GM12874 (cell line): ENCODE results near the gene MAP4K4.

Experiments used
- TF ChIP-seq, protein P1 (sequence below): IDR thresholded peaks from 2 replicates; pipeline ENCODE4 v1.5.1; 2011; ENCODE audit warnings: low read depth, mild to moderate bottlenecking, control low read depth, low read length, moderate library complexity; ENCODE audit not compliant: insufficient read depth

MAP4K4 gene

DNA sequence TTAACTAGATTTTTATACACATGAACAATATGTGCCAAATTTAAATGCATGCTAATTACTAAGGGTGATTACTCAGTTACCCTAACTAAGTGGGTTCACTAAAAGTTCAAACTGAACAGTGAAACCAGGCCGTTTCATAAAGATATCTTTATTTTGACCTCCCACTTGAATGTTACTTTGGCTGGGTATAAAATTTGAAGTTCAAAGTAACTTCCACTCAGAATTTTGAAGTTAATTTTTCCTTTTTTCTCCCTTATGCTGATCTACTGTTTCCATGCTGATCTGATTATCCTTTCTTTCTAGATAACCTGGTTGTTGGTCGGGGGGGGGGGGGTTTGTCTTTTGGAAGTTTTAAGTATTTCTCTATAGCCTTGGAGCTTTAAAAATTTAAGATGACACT, 25.5 kb upstream of the MAP4K4 start:
- TF ChIP-seq, protein P1, sequence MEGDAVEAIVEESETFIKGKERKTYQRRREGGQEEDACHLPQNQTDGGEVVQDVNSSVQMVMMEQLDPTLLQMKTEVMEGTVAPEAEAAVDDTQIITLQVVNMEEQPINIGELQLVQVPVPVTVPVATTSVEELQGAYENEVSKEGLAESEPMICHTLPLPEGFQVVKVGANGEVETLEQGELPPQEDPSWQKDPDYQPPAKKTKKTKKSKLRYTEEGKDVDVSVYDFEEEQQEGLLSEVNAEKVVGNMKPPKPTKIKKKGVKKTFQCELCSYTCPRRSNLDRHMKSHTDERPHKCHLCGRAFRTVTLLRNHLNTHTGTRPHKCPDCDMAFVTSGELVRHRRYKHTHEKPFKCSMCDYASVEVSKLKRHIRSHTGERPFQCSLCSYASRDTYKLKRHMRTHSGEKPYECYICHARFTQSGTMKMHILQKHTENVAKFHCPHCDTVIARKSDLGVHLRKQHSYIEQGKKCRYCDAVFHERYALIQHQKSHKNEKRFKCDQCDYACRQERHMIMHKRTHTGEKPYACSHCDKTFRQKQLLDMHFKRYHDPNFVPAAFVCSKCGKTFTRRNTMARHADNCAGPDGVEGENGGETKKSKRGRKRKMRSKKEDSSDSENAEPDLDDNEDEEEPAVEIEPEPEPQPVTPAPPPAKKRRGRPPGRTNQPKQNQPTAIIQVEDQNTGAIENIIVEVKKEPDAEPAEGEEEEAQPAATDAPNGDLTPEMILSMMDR = no peak

DNA sequence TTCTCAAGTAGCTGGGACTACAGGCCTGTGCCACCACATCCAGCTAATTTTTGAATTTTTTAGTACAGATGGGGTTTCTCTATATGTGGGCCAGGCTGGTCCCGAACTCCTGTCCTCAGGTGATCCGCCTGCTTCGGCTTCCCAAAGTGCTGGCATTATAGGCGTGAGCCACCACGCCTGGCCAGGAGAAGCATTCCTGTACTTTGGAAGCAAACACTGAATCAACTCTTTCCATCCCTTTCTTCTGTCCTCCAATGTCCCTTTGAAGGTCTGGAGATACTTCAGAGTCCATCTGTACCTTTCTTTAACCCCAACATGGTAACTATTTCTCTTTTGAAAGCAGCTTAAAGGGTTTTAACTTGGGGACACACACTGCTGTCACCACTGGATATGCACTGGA, 23.6 kb upstream of the MAP4K4 start:
- TF ChIP-seq, protein P1 = no peak

DNA sequence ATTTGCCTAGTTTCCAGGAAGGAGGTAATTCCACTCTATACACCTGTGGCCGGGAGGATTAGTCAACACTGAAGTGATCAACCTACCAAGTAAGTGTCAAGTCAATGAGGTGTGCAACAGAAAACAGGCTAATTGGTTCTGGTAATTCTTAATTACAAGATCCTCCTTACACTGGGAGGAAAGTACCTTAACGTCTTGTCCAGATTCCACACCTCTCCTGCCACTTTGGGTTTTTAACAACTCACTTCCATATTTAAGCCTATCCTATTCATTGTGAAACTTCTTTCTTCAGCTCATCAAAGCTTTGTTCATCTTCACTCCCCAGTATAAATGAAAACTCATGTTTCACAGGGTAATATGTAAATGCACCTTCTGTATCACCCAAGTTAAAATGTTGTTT, 22.0 kb upstream of the MAP4K4 start:
- TF ChIP-seq, protein P1 = no peak

DNA sequence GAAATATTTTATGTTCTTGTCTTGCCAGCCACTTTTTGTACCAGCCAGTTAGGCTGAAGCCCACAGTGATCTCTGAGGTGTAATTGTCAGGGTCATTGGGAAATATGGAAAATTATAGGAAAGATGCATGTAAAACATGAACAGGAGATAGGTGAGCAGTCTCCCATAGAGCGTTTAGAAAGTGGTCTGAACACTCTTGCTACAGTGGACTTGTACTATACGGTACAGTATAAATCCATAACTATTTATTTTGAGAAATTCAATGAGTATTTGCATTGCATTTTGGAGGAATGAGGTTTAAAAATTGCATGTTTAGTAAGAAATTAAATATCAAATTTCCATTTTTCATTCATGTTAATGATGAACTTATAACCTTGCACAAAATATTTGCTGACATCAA, 20.8 kb upstream of the MAP4K4 start:
- TF ChIP-seq, protein P1 = no peak

DNA sequence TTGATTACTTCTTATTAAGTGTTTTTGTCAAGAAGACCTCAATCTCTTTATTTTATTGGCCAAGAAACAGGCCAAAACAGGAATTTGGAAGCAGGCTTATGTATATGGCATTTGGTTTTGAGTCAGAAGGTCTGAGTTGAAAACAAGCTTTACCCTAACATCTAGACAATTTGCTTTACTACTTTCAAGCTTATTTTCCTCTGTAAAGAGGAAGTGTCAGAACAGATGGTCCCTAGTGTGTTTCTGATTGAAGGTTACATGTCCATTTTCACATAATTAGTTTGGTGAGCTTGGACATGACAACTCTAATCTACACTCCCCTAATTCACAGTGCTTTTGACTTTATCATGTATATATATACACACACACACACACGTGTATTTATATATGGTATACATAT, 19.8 kb upstream of the MAP4K4 start:
- TF ChIP-seq, protein P1 = no peak

DNA sequence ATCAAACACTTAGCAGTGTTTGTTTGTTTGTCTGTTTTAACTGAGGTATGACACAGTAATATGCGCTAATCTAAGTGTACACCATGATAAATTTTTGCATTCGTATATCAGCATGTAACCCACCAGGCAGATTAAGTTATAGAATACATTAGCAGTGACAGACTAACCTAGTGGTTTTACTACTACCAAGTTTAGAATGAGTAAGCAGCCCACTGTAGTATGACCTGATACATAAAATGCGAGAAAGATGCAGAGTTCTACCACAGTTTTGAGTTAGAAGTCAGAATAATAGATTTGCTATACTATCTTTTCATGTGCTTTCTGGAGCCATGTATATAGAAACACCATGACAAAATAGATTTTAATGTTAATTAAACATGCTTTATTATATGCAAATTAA, 19.1 kb upstream of the MAP4K4 start:
- TF ChIP-seq, protein P1 = no peak

DNA sequence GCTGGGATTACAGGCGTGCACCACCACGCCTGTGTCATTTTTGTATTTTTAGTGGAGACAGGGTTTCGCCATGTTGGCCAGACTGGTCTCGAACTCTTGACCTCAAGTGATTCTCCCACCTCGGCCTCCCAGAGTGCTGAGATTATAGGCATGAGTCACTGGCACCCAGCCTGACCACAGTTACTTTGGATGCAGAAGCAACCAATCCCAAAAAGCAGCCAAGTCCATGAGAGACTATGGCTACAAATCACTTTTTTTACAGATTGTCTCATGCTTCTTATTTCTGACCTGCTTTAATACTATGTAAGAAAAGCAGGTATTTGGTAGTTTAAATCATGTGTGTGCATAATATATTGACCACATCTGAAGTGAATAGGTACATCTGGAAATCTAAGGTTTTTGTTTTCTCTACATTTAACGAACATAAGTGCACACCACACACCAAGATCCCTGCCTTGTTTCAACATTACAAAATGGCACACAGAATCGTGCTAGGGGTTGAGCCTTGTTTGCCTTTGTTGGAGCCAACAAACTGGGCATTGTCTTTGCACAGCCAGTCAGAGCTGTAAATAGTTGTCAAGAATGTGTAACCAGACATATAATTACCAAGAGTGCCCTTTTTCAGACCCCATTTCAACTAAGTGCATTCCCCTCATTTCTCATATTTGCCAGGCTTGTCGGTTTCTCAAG, 18.3 kb upstream of the MAP4K4 start:
- TF ChIP-seq, protein P1 = no peak
